Trophoblast cell (in vitro differentiated cells and primary cell): ENCODE data around the gene PTPRE.

Experiments
- DNase-seq, 2 donors: peaks; one replicate each; pipeline ENCODE4 v3.0.0-alpha.2; 2016
- H2AFZ ChIP-seq: 2 replicates; pipeline ENCODE4 v1.6.1; 2013; ENCODE audit warnings: low read length, moderate library complexity, mild to moderate bottlenecking; ENCODE audit not compliant: insufficient read depth, poor library complexity
- H2AK5ac ChIP-seq: 2 replicates; pipeline ENCODE4 v1.6.1; 2013; ENCODE audit warnings: mild to moderate bottlenecking, low read length
- H2BK120ac ChIP-seq: 2 replicates; pipeline ENCODE4 v1.6.1; 2013; ENCODE audit warnings: low read length, mild to moderate bottlenecking, moderate library complexity; ENCODE audit not compliant: insufficient read depth, poor library complexity
- H2BK12ac ChIP-seq: 2 replicates; pipeline ENCODE4 v1.6.1; 2013; ENCODE audit warnings: mild to moderate bottlenecking, low read length, moderate library complexity
- H2BK5ac ChIP-seq: 2 replicates; pipeline ENCODE4 v1.6.1; 2013; ENCODE audit warnings: low read length, low read depth, moderate library complexity, mild to moderate bottlenecking; ENCODE audit not compliant: poor library complexity
- H3K14ac ChIP-seq: 2 replicates; pipeline ENCODE4 v1.6.1; 2013; ENCODE audit warnings: mild to moderate bottlenecking, low read length
- H3K18ac ChIP-seq: 2 replicates; pipeline ENCODE4 v1.6.1; 2013; ENCODE audit warnings: mild to moderate bottlenecking, low read length
- H3K23ac ChIP-seq: 2 replicates; pipeline ENCODE4 v1.6.1; 2013; ENCODE audit warnings: low read length
- H3K27ac ChIP-seq: 2 replicates; pipeline ENCODE4 v1.5.1; 2013; ENCODE audit warnings: low read depth, mild to moderate bottlenecking, inconsistent platforms, low read length, moderate library complexity
- H3K27me3 ChIP-seq: 2 replicates; pipeline ENCODE4 v1.6.1; 2013; ENCODE audit warnings: inconsistent platforms, mild to moderate bottlenecking, low read length, moderate library complexity; ENCODE audit not compliant: insufficient read depth
- H3K36me3 ChIP-seq, 2 experiments: 1 replicate in 1 of 2; 2 replicates in 1 of 2; pipeline ENCODE4 v1.6.1; 2013; ENCODE audit warnings: low read length in 2 of 2, mild to moderate bottlenecking in 2 of 2, moderate library complexity in 1 of 2; ENCODE audit not compliant: insufficient read depth in 2 of 2, control insufficient read depth in 1 of 2
- H3K4ac ChIP-seq: 2 replicates; pipeline ENCODE4 v1.6.1; 2013; ENCODE audit warnings: low read depth, mild to moderate bottlenecking, low read length, moderate library complexity
- H3K4me1 ChIP-seq, 2 experiments: 1 replicate in 1 of 2; 2 replicates in 1 of 2; pipeline ENCODE4 v1.6.1; 2013; ENCODE audit warnings: low read length in 2 of 2, mild to moderate bottlenecking in 2 of 2, moderate library complexity in 1 of 2; ENCODE audit not compliant: insufficient read depth in 2 of 2, control insufficient read depth in 1 of 2
- H3K4me2 ChIP-seq: 2 replicates; pipeline ENCODE4 v1.6.1; 2013; ENCODE audit warnings: inconsistent platforms, mild to moderate bottlenecking, low read length, moderate library complexity
- H3K4me3 ChIP-seq: 2 replicates; pipeline ENCODE4 v1.5.1; 2013; ENCODE audit warnings: mild to moderate bottlenecking, low read depth, low read length, inconsistent platforms
- H3K79me1 ChIP-seq: one replicate; pipeline ENCODE4 v1.6.1; 2013; ENCODE audit warnings: low read length
- H3K79me2 ChIP-seq: 2 replicates; pipeline ENCODE4 v1.6.1; 2013; ENCODE audit warnings: low read length, mild to moderate bottlenecking; ENCODE audit not compliant: control insufficient read depth, insufficient read depth, poor library complexity
- H3K9ac ChIP-seq: 2 replicates; pipeline ENCODE4 v1.6.1; 2013; ENCODE audit warnings: mild to moderate bottlenecking, low read length
- H3K9me3 ChIP-seq: 2 replicates; pipeline ENCODE4 v1.6.1; 2013; ENCODE audit warnings: low read depth, mild to moderate bottlenecking, control low read depth, inconsistent platforms, low read length; ENCODE audit not compliant: insufficient read depth
- H4K12ac ChIP-seq: 2 replicates; pipeline ENCODE4 v1.6.1; 2013; ENCODE audit warnings: low read depth, mild to moderate bottlenecking, low read length, moderate library complexity
- H4K8ac ChIP-seq: 2 replicates; pipeline ENCODE4 v1.6.1; 2013; ENCODE audit warnings: low read depth, mild to moderate bottlenecking, low read length, moderate library complexity
- H4K91ac ChIP-seq: one replicate; pipeline ENCODE4 v1.6.1; 2013; ENCODE audit warnings: low read depth, mild to moderate bottlenecking, low read length, moderate library complexity
- WGBS: extraction: QIAGEN DNeasy Blood & Tissue Kit; methylation state at CpG from one replicate; pipeline ENCODE4 v1.1.7; 2013; ENCODE audit warnings: missing lambda C conversion rate; ENCODE audit not compliant: insufficient read length, insufficient coverage; ENCODE audit errors: extremely low coverage; 5-methylcytosine and 5-hydroxymethylcytosine counted together

Gene PTPRE

DNA sequence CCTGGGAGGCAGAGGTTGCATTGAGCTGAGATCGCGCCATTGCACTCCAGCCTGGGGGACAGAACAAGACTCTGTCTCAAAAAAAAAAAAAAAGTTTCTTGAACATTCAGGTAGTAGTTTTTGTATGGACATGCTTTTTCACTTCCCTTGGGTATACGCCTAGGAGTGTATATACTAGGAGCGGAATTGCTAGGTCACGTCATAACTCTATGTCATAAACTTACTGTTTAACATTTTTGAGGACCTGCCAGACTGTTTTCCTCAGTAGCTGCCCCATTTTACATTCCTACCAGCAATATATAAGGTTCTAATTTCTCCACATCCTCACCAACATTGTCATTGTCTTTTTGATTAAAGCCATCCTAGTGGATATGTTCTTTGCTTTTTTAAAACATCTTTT is 167.7 kb downstream of the PTPRE start:
- Histone ChIP-seq H3K27me3 (no peaks in the 10 kb centered on the region), H2BK5ac (no peak overlapping the region), H3K27ac (no peak overlapping the region), H4K12ac (no peak overlapping the region), H3K79me2 (no peaks in the 10 kb centered on the region), H2BK120ac (no peak overlapping the region), H2AFZ (no peak overlapping the region), H3K4me2 (no peak overlapping the region), H3K4me1 (no peaks in the 10 kb centered on the region), H3K23ac (no peak overlapping the region), H4K8ac (no peak overlapping the region), H2BK12ac (no peak overlapping the region), H3K18ac (no peak overlapping the region), H4K91ac (no peak overlapping the region), H3K9ac (no peak overlapping the region), H3K36me3 (peaks cover 33 to 49% of the 10 kb centered on the region in 2 experiments), H3K4me3 (no peak overlapping the region), H3K79me1 (no peaks in the 10 kb centered on the region), H3K9me3 (no peaks in the 10 kb centered on the region), H3K4ac (no peak overlapping the region), H3K14ac (no peak overlapping the region), H2AK5ac (no peak overlapping the region)
- no peak for DNase-seq
- no CpG with 5 or more reads among the region's 5 CpGs for WGBS

DNA sequence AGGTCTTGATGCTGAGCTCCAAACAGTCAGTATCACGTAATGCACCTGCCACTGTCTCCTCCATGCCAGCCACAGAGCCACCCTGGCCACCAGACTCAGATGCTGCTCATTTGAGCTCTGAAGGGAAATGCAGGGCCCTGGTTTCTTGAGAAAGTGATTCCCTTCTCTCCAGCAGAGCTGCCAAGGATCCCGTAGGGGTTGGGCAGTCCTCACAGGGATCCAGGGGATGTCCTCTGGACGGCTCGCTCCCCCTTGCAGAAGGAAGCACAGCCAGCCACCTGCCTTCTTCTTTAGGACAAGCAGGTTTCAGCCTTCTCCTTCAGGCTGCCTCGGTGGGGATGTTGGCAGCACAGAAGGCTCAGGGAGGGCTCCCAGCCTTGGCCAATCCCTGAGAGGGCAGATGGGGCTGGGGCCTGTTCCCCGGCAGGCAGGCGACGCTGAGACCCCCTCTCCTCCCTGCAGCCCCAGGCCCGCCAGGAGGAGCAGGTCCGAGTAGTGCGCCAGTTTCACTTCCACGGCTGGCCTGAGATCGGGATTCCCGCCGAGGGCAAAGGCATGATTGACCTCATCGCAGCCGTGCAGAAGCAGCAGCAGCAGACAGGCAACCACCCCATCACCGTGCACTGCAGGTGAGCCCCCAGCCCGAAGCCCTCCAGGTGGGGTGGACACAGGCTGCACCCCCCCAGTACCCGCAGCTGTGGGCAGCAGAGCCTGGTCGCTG is 170.4 kb downstream of the PTPRE start:
- Histone ChIP-seq H3K14ac (no peak overlapping the region), H3K23ac (no peak overlapping the region), H3K4me3 (no peak overlapping the region), H2BK5ac (no peak overlapping the region), H3K79me2 (no peaks in the 10 kb centered on the region), H2AK5ac (no peak overlapping the region), H3K9ac (peak overlapping the region; percentile 18), H3K18ac (no peak overlapping the region), H4K12ac (no peak overlapping the region), H3K27ac (no peak overlapping the region), H2AFZ (no peak overlapping the region), H3K79me1 (no peaks in the 10 kb centered on the region), H3K27me3 (no peaks in the 10 kb centered on the region), H3K4me2 (no peak overlapping the region), H3K9me3 (no peaks in the 10 kb centered on the region), H2BK12ac (no peak overlapping the region), H2BK120ac (no peak overlapping the region), H3K4ac (no peak overlapping the region), H3K4me1 (no peaks in the 10 kb centered on the region), H4K8ac (no peak overlapping the region), H4K91ac (no peak overlapping the region), H3K36me3 (peaks cover 26 to 38% of the 10 kb centered on the region in 2 experiments)
- no CpG with 5 or more reads among the region's 21 CpGs for WGBS
- no peak for DNase-seq

DNA sequence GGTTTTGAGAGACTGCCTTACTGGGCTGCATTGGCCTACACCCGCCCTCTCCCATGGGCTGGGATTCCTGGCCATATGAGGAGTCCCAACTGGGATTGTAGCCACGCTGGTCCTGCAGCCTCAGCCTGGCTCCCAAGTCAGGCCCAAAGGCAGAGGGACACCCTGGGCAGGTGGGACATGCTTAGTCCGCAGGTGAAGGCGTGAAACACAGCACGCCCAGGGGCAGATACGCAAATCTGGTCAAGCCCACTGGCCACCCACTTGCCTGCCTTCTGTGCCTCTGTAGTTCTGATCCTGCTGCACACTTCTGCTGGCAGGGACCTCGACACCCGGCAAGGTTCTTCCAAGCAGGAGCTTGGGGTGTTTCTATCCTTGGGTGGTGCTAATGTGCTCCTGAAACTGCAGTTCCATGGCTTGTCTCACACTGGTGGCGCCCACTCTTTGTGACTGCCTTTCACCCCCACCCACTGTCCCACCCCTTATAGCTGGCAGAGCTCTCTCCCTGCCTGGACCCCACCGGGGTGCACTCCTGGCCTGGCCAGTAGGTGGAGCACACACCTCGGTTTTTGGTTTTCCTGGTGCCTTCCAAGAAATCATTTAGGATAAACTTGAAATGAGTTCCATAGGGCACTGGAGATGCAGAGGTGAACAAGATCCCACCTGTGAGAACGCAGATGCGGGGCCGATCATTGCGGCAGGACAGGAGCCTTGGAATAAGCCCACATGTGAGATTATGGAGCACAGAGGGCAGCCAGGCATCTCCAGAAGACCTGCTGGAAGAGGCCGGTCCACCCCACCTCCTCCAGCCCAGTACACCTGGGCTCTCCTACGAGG is 171.4 kb downstream of the PTPRE start:
- Histone ChIP-seq H2BK5ac (no peak overlapping the region), H3K18ac (no peak overlapping the region), H3K79me1 (no peaks in the 10 kb centered on the region), H3K4ac (no peak overlapping the region), H2AK5ac (no peak overlapping the region), H2AFZ (no peak overlapping the region), H2BK120ac (no peak overlapping the region), H2BK12ac (no peak overlapping the region), H3K9me3 (no peaks in the 10 kb centered on the region), H3K36me3 (peaks cover 19 to 32% of the 10 kb centered on the region in 2 experiments), H3K9ac (no peak overlapping the region), H3K4me2 (no peak overlapping the region), H3K4me3 (no peak overlapping the region), H3K27me3 (no peaks in the 10 kb centered on the region), H3K4me1 (no peaks in the 10 kb centered on the region), H4K8ac (no peak overlapping the region), H3K23ac (no peak overlapping the region), H3K79me2 (no peaks in the 10 kb centered on the region), H4K91ac (no peak overlapping the region), H3K14ac (no peak overlapping the region), H3K27ac (no peak overlapping the region), H4K12ac (no peak overlapping the region)
- no CpG with 5 or more reads among the region's 17 CpGs for WGBS
- peak; percentile 50 to 74 for DNase-seq

DNA sequence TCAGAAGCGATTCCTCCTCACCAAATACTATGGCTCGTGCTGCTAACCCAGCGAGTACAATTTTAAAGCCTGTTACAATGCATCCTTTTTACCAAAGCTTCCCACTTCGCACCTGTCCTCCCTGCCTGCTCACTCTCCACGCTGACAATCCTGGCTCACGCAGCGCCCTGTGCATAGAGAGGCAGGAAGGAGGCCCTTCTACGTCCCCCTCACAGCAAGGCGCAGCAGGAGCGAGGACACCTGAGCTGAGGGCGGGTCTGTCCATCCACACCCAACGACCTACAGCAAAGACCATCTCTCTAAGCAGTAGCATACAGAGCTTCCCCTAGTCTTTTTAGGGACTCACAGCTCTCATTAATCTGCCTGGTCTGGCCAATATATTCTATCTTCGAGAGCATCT is 173.3 kb downstream of the PTPRE start:
- H2BK5ac ChIP-seq: no peak overlapping the region
- H4K12ac ChIP-seq: no peak overlapping the region
- no peak overlapping the region for H2AK5ac ChIP-seq
- no peaks in the 10 kb centered on the region for H3K79me1 ChIP-seq
- H3K23ac ChIP-seq: no peak overlapping the region
- no peak overlapping the region for H4K8ac ChIP-seq
- no peaks in the 10 kb centered on the region for H3K27me3 ChIP-seq
- no peak overlapping the region for H2AFZ ChIP-seq
- no peaks in the 10 kb centered on the region for H3K9me3 ChIP-seq
- H3K4me1 ChIP-seq: no peaks in the 10 kb centered on the region
- peaks cover 19 to 30% of the 10 kb centered on the region in 2 experiments for H3K36me3 ChIP-seq
- no peak overlapping the region for H3K14ac ChIP-seq
- H2BK120ac ChIP-seq: no peak overlapping the region
- no CpG with 5 or more reads among the region's 13 CpGs for WGBS
- no peak overlapping the region for H3K9ac ChIP-seq
- DNase-seq: no peak
- H3K27ac ChIP-seq: no peak overlapping the region
- H2BK12ac ChIP-seq: no peak overlapping the region
- H4K91ac ChIP-seq: no peak overlapping the region
- no peak overlapping the region for H3K4ac ChIP-seq
- H3K4me2 ChIP-seq: no peak overlapping the region
- H3K79me2 ChIP-seq: no peaks in the 10 kb centered on the region
- H3K18ac ChIP-seq: no peak overlapping the region
- no peak overlapping the region for H3K4me3 ChIP-seq
